Tibial nerve (tissue), 4 donors: ENCODE data around the gene NPRL2. TPM values are rescaled to one million over a fixed set of nuclear protein-coding genes. Genes with fewer than 3 reads are reported as not detected.

ENCODE experiments used
- DNase-seq, 2 donors: peaks; one replicate each; pipeline ENCODE4 v3.0.0-alpha.2; 2019; ENCODE audit warnings: low spot score in 2 of 2
- H3K27ac ChIP-seq, 4 donors: fragments of 200-600 bp; sonication (generic) in 3 of 4; one replicate each; pipeline ENCODE4 v1.5.1; 2017 to 2019; ENCODE audit warnings: mild to moderate bottlenecking in 1 of 4
- H3K27me3 ChIP-seq, 2 donors: fragments of 200-600 bp; sonication (generic) in 1 of 2; one replicate each; pipeline versions ENCODE4 v1.5.1 to v1.6.0; 2017 to 2019
- H3K36me3 ChIP-seq, 3 donors: fragments of 200-600 bp; sonication (generic); one replicate each; pipeline ENCODE4 v1.5.1; 2018 to 2019
- H3K4me1 ChIP-seq, 4 donors: fragments of 200-600 bp; sonication (generic) in 3 of 4; one replicate each; pipeline ENCODE4 v1.5.1; 2017 to 2019
- H3K4me3 ChIP-seq, 4 donors: fragments of 200-600 bp; sonication (generic) in 3 of 4; one replicate each; pipeline ENCODE4 v1.5.1; 2017 to 2019; ENCODE audit warnings: mild to moderate bottlenecking in 1 of 4, moderate library complexity in 1 of 4
- H3K9me3 ChIP-seq, 4 donors: fragments of 200-600 bp; sonication (generic) in 3 of 4; one replicate each; pipeline ENCODE4 v1.5.1; 2017 to 2019
- CTCF ChIP-seq, 5 experiments: fragments of 200-600 bp in 3 of 5; fragments of 450-650 bp in 2 of 5; sonication (generic) in 3 of 5; IDR thresholded peaks; one replicate each; pipeline ENCODE4 v1.5.1; 2016 to 2019; ENCODE audit warnings: antibody characterized with exemption in 5 of 5, mild to moderate bottlenecking in 3 of 5, moderate library complexity in 2 of 5
- EP300 ChIP-seq, 2 donors: sonication (generic); formaldehyde crosslinking; IDR thresholded peaks; one replicate each; pipeline ENCODE4 v1.6.1; 2017; ENCODE audit warnings: antibody characterized with exemption in 2 of 2, mild to moderate bottlenecking in 1 of 2
- POLR2A ChIP-seq, 2 donors: fragments of 450-650 bp; IDR thresholded peaks; one replicate each; pipeline ENCODE4 v1.6.1; 2017; ENCODE audit warnings: antibody characterized with exemption in 2 of 2, mild to moderate bottlenecking in 2 of 2, moderate library complexity in 2 of 2
- WGBS, 2 donors: methylation state at CpG; one replicate each; pipeline ENCODE4 v1.1.5; 2018; 5-methylcytosine and 5-hydroxymethylcytosine counted together
- total RNA-seq, 4 donors: library from RNA; depleted of rRNA; stranded (reverse); fragments of >200 nt; gene quantifications; one replicate each; pipeline ENCODE4 v1.1.0, GENCODE V29; 2016

The NPRL2 gene
- total RNA-seq = 10 to 100 TPM; 22.7 to 35.2 (median 27.2) TPM

GRCh38 chr3:50350527-50351322, at the start of gene NPRL2, which contains the start of gene CYB561D2:
TSS of gene NPRL2 (minus strand) at chr3:50350775. CDS start at chr3:50350652, 123 bp downstream.
TSS of gene CYB561D2 (plus strand) at chr3:50350862. CDS start at chr3:50351434, 572 bp downstream.
- Histone ChIP-seq H3K4me3 (peak within 1 kb of the TSS; percentile 49 to 87 (median 75)), H3K27me3 (no peaks in the 10 kb centered on the region), H3K9me3 (no peaks in the 10 kb centered on the region), H3K27ac (peak within 1 kb of the TSS; percentile 74 to 96 (median 88)), H3K36me3 (peaks cover 0 to 54% (median 12%) of the 10 kb centered on the region in 3 donors), H3K4me1 (peaks cover 0 to 77% (median 24%) of the 10 kb centered on the region in 4 donors)
- TF ChIP-seq POLR2A (IDR thresholded peaks at IDR 0.05) = peak; percentile 61 to 83
- peak; percentile 90 to 92 for TF ChIP-seq EP300 (IDR thresholded peaks at IDR 0.05)
- peak in 2 of 5 experiments; percentile 5 to 55 for TF ChIP-seq CTCF (IDR thresholded peaks at IDR 0.05)
- 0 to 3% methylated on average over 12 to 48 of the region's 64 CpGs for WGBS, 2 donors
- peak; percentile 87 to 92 for DNase-seq

- peaks cover 0 to 5% (median 0%) of the 10 kb centered on the region in 4 donors for H3K4me1 ChIP-seq
- DNase-seq = no peak
- WGBS, 2 donors = 89 to 92% methylated on average over 9 to 10 of the region's 10 CpGs
- no peak overlapping the region for H3K27ac ChIP-seq
- no peaks in the 10 kb centered on the region for H3K27me3 ChIP-seq
- no peak overlapping the region for H3K4me3 ChIP-seq
- no peaks in the 10 kb centered on the region for H3K9me3 ChIP-seq
- TF ChIP-seq POLR2A (IDR thresholded peaks at IDR 0.05) (no peak), EP300 (IDR thresholded peaks at IDR 0.05) (no peak), CTCF (IDR thresholded peaks at IDR 0.05) (no peak)
- H3K36me3 ChIP-seq = no peaks in the 10 kb centered on the region
Observed at GRCh38 chr3:50396502-50396901, 45.9 kb upstream of the NPRL2 start.

- Histone ChIP-seq H3K4me1 (peaks cover 0 to 18% (median 4%) of the 10 kb centered on the region in 4 donors), H3K4me3 (no peak overlapping the region), H3K9me3 (no peaks in the 10 kb centered on the region), H3K36me3 (no peaks in the 10 kb centered on the region), H3K27ac (no peak overlapping the region), H3K27me3 (no peaks in the 10 kb centered on the region)
- DNase-seq = no peak
- no peak for TF ChIP-seq EP300 (IDR thresholded peaks at IDR 0.05)
- no peak for TF ChIP-seq CTCF (IDR thresholded peaks at IDR 0.05)
- TF ChIP-seq POLR2A (IDR thresholded peaks at IDR 0.05) = no peak
- 83 to 84% methylated on average over 7 to 10 of the region's 10 CpGs for WGBS, 2 donors
Observed at GRCh38 chr3:50395070-50395860, 44.7 kb upstream of the NPRL2 start.

- Histone ChIP-seq H3K4me1 (peaks cover 0 to 20% (median 4%) of the 10 kb centered on the region in 4 donors), H3K9me3 (no peaks in the 10 kb centered on the region), H3K27me3 (no peaks in the 10 kb centered on the region), H3K27ac (no peak overlapping the region), H3K4me3 (no peak overlapping the region), H3K36me3 (no peaks in the 10 kb centered on the region)
- WGBS, 2 donors = 73 to 84% methylated on average over 4 to 5 of the region's 5 CpGs
- DNase-seq = no peak
- TF ChIP-seq CTCF (IDR thresholded peaks at IDR 0.05) = no peak
- no peak for TF ChIP-seq POLR2A (IDR thresholded peaks at IDR 0.05)
- no peak for TF ChIP-seq EP300 (IDR thresholded peaks at IDR 0.05)
Observed at GRCh38 chr3:50393061-50393460, 42.5 kb upstream of the NPRL2 start.
